Vagina (tissue), 2 donors: ENCODE measurements around the gene NPLOC4.
A peak's percentile ranks its signal among the peaks of the same experiment; 100 is the strongest.

ENCODE experiments used
- CTCF ChIP-seq, 3 experiments: fragments of 450-650 bp in 2 of 3; fragments of 200-600 bp in 1 of 3; sonication (generic) in 1 of 3; IDR thresholded peaks; one replicate each; pipeline ENCODE4 v1.5.1; 2017 to 2019; ENCODE audit warnings: antibody characterized with exemption in 3 of 3, mild to moderate bottlenecking in 2 of 3, moderate library complexity in 2 of 3
- POLR2A ChIP-seq, 2 donors: fragments of 450-650 bp; IDR thresholded peaks; one replicate each; pipeline ENCODE4 v1.6.1; 2017; ENCODE audit warnings: antibody characterized with exemption in 2 of 2, mild to moderate bottlenecking in 2 of 2, moderate library complexity in 2 of 2
- POLR2AphosphoS5 ChIP-seq, 2 donors: sonication (generic); formaldehyde crosslinking; IDR thresholded peaks; one replicate each; pipeline ENCODE4 v1.9.0; 2017; ENCODE audit warnings: antibody characterized with exemption in 2 of 2, mild to moderate bottlenecking in 2 of 2, low read depth in 1 of 2; ENCODE audit not compliant: insufficient read depth in 1 of 2

DNA sequence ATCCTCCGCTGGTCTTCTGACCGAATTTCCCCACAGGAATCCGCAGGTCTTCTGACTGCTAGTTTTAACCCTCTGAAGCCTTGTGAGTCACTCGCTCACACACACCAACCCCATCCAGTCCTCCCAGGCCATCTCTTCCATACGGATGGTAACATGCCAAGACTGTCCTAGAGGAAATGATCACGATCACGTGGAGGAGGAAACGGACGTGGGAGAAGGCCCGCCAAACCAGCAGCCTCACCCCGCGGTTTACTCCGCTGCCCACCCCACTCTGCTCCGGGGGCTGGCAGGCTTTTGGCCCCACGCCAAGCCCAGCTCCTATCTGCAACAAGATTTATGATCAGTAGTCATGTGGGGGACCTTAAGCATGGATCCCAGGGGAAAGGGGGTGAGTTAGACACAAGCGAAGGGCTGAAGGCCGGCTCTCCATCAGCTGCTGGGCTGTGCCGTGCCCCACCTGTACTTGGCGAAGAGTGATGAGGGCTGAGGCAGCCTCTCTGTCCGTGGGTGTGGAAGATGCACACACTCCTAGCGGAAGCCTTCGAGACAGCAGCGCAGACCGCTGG is 83.2 kb downstream of the NPLOC4 start:
- TF ChIP-seq CTCF (IDR thresholded peaks at IDR 0.05) (no peak), POLR2AphosphoS5 (IDR thresholded peaks at IDR 0.05; ENCODE audit: insufficient read depth in 1 of 2, low read depth in 1 of 2) (peak in 1 of 2 donors; percentile 35), POLR2A (IDR thresholded peaks at IDR 0.05) (no peak)
